Activated T-cell treated with anti-CD3 and anti-CD28 coated beads, Interleukin-2, amount 50 U/mL, for 24 hours (primary cell): ENCODE results near the gene EXD3.
"Not testable (repeated sequence)": the region's sequence is repeated elsewhere in the genome, so short reads cannot be mapped to it uniquely, and the experiment has no call there.

Experiments
- DNase-seq: peaks from one replicate; pipeline ENCODE4 v3.0.0-alpha.2; 2020
- H3K27ac Mint-ChIP-seq: 2 replicates; pipeline ENCODE4 v1.8.0; 2020; ENCODE audit warnings: mild to moderate bottlenecking, mixed read lengths
- H3K27me3 Mint-ChIP-seq: 2 replicates; pipeline ENCODE4 v1.8.0; 2020; ENCODE audit warnings: mixed read lengths
- H3K36me3 Mint-ChIP-seq: 2 replicates; pipeline ENCODE4 v1.8.0; 2020; ENCODE audit warnings: low read depth, mixed read lengths
- H3K4me1 Mint-ChIP-seq: 2 replicates; pipeline ENCODE4 v1.8.0; 2020; ENCODE audit warnings: low read depth, mixed read lengths
- H3K4me3 Mint-ChIP-seq: 2 replicates; pipeline ENCODE4 v1.8.0; 2020; ENCODE audit warnings: mild to moderate bottlenecking, moderate library complexity, mixed read lengths
- H3K9me3 Mint-ChIP-seq: 2 replicates; pipeline ENCODE4 v1.8.0; 2020; ENCODE audit warnings: mixed read lengths

Gene EXD3

GRCh38 chr9:137354845-137355760 is 67.9 kb downstream of the EXD3 start:
- no peak for DNase-seq
- no peak overlapping the region for H3K27ac Mint-ChIP-seq

GRCh38 chr9:137354153-137354844 is 68.7 kb downstream of the EXD3 start:
- Mint-ChIP-seq H3K27ac (no peak overlapping the region), H3K27me3 (no peaks in the 10 kb centered on the region), H3K4me3 (no peak overlapping the region), H3K9me3 (peaks cover 17% of the 10 kb centered on the region), H3K4me1 (no peaks in the 10 kb centered on the region), H3K36me3 (no peaks in the 10 kb centered on the region)
- DNase-seq, result no peak

More at GRCh38 chr9:137354845-137355760, 67.9 kb downstream of the EXD3 start:
- Mint-ChIP-seq H3K27me3 (no peaks in the 10 kb centered on the region), H3K4me3 (no peak overlapping the region), H3K4me1 (no peaks in the 10 kb centered on the region), H3K36me3 (no peaks in the 10 kb centered on the region), H3K9me3 (peaks cover 17% of the 10 kb centered on the region)

- H3K36me3 Mint-ChIP-seq, result no peaks in the 10 kb centered on the region
- DNase-seq, result no peak
- H3K4me1 Mint-ChIP-seq, result no peaks in the 10 kb centered on the region
- no peak overlapping the region for H3K4me3 Mint-ChIP-seq
- H3K27ac Mint-ChIP-seq, result no peak overlapping the region
- no peaks in the 10 kb centered on the region for H3K27me3 Mint-ChIP-seq
- peaks cover 17% of the 10 kb centered on the region for H3K9me3 Mint-ChIP-seq
Observed at GRCh38 chr9:137353223-137354152, 69.5 kb downstream of the EXD3 start.

GRCh38 chr9:137352511-137353222 is 70.3 kb downstream of the EXD3 start:
- peaks cover 13% of the 10 kb centered on the region for H3K9me3 Mint-ChIP-seq
- H3K4me3 Mint-ChIP-seq, result no peak overlapping the region
- H3K4me1 Mint-ChIP-seq, result no peaks in the 10 kb centered on the region
- H3K36me3 Mint-ChIP-seq, result no peaks in the 10 kb centered on the region
- no peaks in the 10 kb centered on the region for H3K27me3 Mint-ChIP-seq
- no peak for DNase-seq
- H3K27ac Mint-ChIP-seq, result no peak overlapping the region

GRCh38 chr9:137351781-137352501 is 71.0 kb downstream of the EXD3 start:
- Mint-ChIP-seq H3K36me3 (no peaks in the 10 kb centered on the region), H3K27ac (no peak overlapping the region)

GRCh38 chr9:137350696-137351584 is 72.0 kb downstream of the EXD3 start:
- no peak for DNase-seq
- no peaks in the 10 kb centered on the region for H3K27me3 Mint-ChIP-seq
- H3K36me3 Mint-ChIP-seq, result no peaks in the 10 kb centered on the region
- no peaks in the 10 kb centered on the region for H3K9me3 Mint-ChIP-seq
- no peak overlapping the region for H3K4me3 Mint-ChIP-seq
- H3K27ac Mint-ChIP-seq, result no peak overlapping the region
- no peaks in the 10 kb centered on the region for H3K4me1 Mint-ChIP-seq

More at GRCh38 chr9:137351781-137352501, 71.0 kb downstream of the EXD3 start:
- H3K4me1 Mint-ChIP-seq, result no peaks in the 10 kb centered on the region
- no peak overlapping the region for H3K4me3 Mint-ChIP-seq
- no peak for DNase-seq
- H3K9me3 Mint-ChIP-seq, result peaks cover 8% of the 10 kb centered on the region
- no peaks in the 10 kb centered on the region for H3K27me3 Mint-ChIP-seq

GRCh38 chr9:137349471-137350033 is 73.4 kb downstream of the EXD3 start:
- H3K27me3 Mint-ChIP-seq, result no peaks in the 10 kb centered on the region
- no peaks in the 10 kb centered on the region for H3K36me3 Mint-ChIP-seq
- DNase-seq, result no peak
- no peaks in the 10 kb centered on the region for H3K4me1 Mint-ChIP-seq
- no peaks in the 10 kb centered on the region for H3K9me3 Mint-ChIP-seq
- no peak overlapping the region for H3K4me3 Mint-ChIP-seq
- H3K27ac Mint-ChIP-seq, result no peak overlapping the region

- H3K27me3 Mint-ChIP-seq, result no peaks in the 10 kb centered on the region
- no peak overlapping the region for H3K27ac Mint-ChIP-seq
- no peak overlapping the region for H3K4me3 Mint-ChIP-seq
- H3K9me3 Mint-ChIP-seq, result no peaks in the 10 kb centered on the region
- no peaks in the 10 kb centered on the region for H3K36me3 Mint-ChIP-seq
- no peaks in the 10 kb centered on the region for H3K4me1 Mint-ChIP-seq
- no peak for DNase-seq
Observed at GRCh38 chr9:137348769-137349470, 74.0 kb downstream of the EXD3 start.

GRCh38 chr9:137347928-137348327 is 75.0 kb downstream of the EXD3 start:
- no peaks in the 10 kb centered on the region for H3K27me3 Mint-ChIP-seq
- H3K4me1 Mint-ChIP-seq, result no peaks in the 10 kb centered on the region
- H3K36me3 Mint-ChIP-seq, result no peaks in the 10 kb centered on the region
- no peaks in the 10 kb centered on the region for H3K9me3 Mint-ChIP-seq
- no peak for DNase-seq
- no peak overlapping the region for H3K27ac Mint-ChIP-seq
- H3K4me3 Mint-ChIP-seq, result no peak overlapping the region

- H3K4me3 Mint-ChIP-seq, result no peak overlapping the region
- H3K27me3 Mint-ChIP-seq, result no peaks in the 10 kb centered on the region
- no peak overlapping the region for H3K27ac Mint-ChIP-seq
- no peak for DNase-seq
- no peaks in the 10 kb centered on the region for H3K9me3 Mint-ChIP-seq
- H3K4me1 Mint-ChIP-seq, result peaks cover 4% of the 10 kb centered on the region
- H3K36me3 Mint-ChIP-seq, result no peaks in the 10 kb centered on the region
Observed at GRCh38 chr9:137342482-137342881, 80.5 kb downstream of the EXD3 start.

- H3K36me3 Mint-ChIP-seq, result no peaks in the 10 kb centered on the region
- no peaks in the 10 kb centered on the region for H3K27me3 Mint-ChIP-seq
- peaks cover 4% of the 10 kb centered on the region for H3K4me1 Mint-ChIP-seq
- H3K9me3 Mint-ChIP-seq, result peaks cover 4% of the 10 kb centered on the region
- DNase-seq, result no peak
- no peak overlapping the region for H3K4me3 Mint-ChIP-seq
- no peak overlapping the region for H3K27ac Mint-ChIP-seq
Observed at GRCh38 chr9:137341227-137341626, 81.7 kb downstream of the EXD3 start.

GRCh38 chr9:137339908-137340462 is 83.0 kb downstream of the EXD3 start:
- H3K36me3 Mint-ChIP-seq, DNase-seq, H3K4me3 Mint-ChIP-seq, H3K9me3 Mint-ChIP-seq, H3K27me3 Mint-ChIP-seq, H3K27ac Mint-ChIP-seq, H3K4me1 Mint-ChIP-seq: not testable (repeated sequence)
